ENCODE results near the gene ACOXL.

Gene ACOXL

GRCh38 chr2:111017909-111018308 is 285.5 kb downstream of the ACOXL start:
- Mint-ChIP-seq H3K36me3 (ENCODE audit: low read depth) (no peaks in the 10 kb centered on the region), H3K4me3 (no peak overlapping the region), H3K27ac (no peak overlapping the region), H3K4me1 (ENCODE audit: low read depth) (peaks cover 2% of the 10 kb centered on the region), H3K27me3 (ENCODE audit: low read depth) (peaks cover 8% of the 10 kb centered on the region), H3K9me3 (no peaks in the 10 kb centered on the region)
- no peak for DNase-seq (ENCODE audit: low spot score)

GRCh38 chr2:111019381-111019780 is 287.0 kb downstream of the ACOXL start:
- no peak overlapping the region for H3K27ac Mint-ChIP-seq
- H3K36me3 Mint-ChIP-seq (ENCODE audit: low read depth), result no peaks in the 10 kb centered on the region
- DNase-seq (ENCODE audit: low spot score), result no peak
- peaks cover 2% of the 10 kb centered on the region for H3K4me1 Mint-ChIP-seq (ENCODE audit: low read depth)
- H3K9me3 Mint-ChIP-seq, result no peaks in the 10 kb centered on the region
- peaks cover 6% of the 10 kb centered on the region for H3K27me3 Mint-ChIP-seq (ENCODE audit: low read depth)
- H3K4me3 Mint-ChIP-seq, result no peak overlapping the region

GRCh38 chr2:111022633-111023032 is 290.3 kb downstream of the ACOXL start:
- no peak for DNase-seq (ENCODE audit: low spot score)
- peaks cover 15% of the 10 kb centered on the region for H3K27me3 Mint-ChIP-seq (ENCODE audit: low read depth)
- no peaks in the 10 kb centered on the region for H3K9me3 Mint-ChIP-seq
- no peak overlapping the region for H3K4me3 Mint-ChIP-seq
- H3K27ac Mint-ChIP-seq, result no peak overlapping the region
- no peaks in the 10 kb centered on the region for H3K36me3 Mint-ChIP-seq (ENCODE audit: low read depth)
- peaks cover 3% of the 10 kb centered on the region for H3K4me1 Mint-ChIP-seq (ENCODE audit: low read depth)

- no peak for DNase-seq (ENCODE audit: low spot score)
- Mint-ChIP-seq H3K27me3 (ENCODE audit: low read depth) (peaks cover 15% of the 10 kb centered on the region), H3K27ac (no peak overlapping the region), H3K9me3 (no peaks in the 10 kb centered on the region), H3K4me3 (no peak overlapping the region), H3K4me1 (ENCODE audit: low read depth) (peaks cover 3% of the 10 kb centered on the region), H3K36me3 (ENCODE audit: low read depth) (no peaks in the 10 kb centered on the region)
Measured at GRCh38 chr2:111024496-111024895, 292.1 kb downstream of the ACOXL start.

GRCh38 chr2:111025288-111025687 is 292.9 kb downstream of the ACOXL start:
- H3K27me3 Mint-ChIP-seq (ENCODE audit: low read depth), result peaks cover 17% of the 10 kb centered on the region
- DNase-seq (ENCODE audit: low spot score), result no peak
- H3K27ac Mint-ChIP-seq, result no peak overlapping the region
- H3K36me3 Mint-ChIP-seq (ENCODE audit: low read depth), result no peaks in the 10 kb centered on the region
- peaks cover 5% of the 10 kb centered on the region for H3K4me1 Mint-ChIP-seq (ENCODE audit: low read depth)
- no peak overlapping the region for H3K4me3 Mint-ChIP-seq
- no peaks in the 10 kb centered on the region for H3K9me3 Mint-ChIP-seq

- Mint-ChIP-seq H3K27me3 (ENCODE audit: low read depth) (peaks cover 40% of the 10 kb centered on the region), H3K36me3 (ENCODE audit: low read depth) (peaks cover 1% of the 10 kb centered on the region), H3K4me3 (no peak overlapping the region), H3K9me3 (no peaks in the 10 kb centered on the region), H3K27ac (no peak overlapping the region), H3K4me1 (ENCODE audit: low read depth) (peaks cover 9% of the 10 kb centered on the region)
- DNase-seq (ENCODE audit: low spot score), result no peak
Measured at GRCh38 chr2:111028720-111029119, 296.3 kb downstream of the ACOXL start.

GRCh38 chr2:111029181-111029927 is 297.0 kb downstream of the ACOXL start:
- Mint-ChIP-seq H3K27me3 (ENCODE audit: low read depth) (peaks cover 43% of the 10 kb centered on the region), H3K4me3 (no peak overlapping the region), H3K27ac (no peak overlapping the region)

GRCh38 chr2:111030260-111030891 is 298.0 kb downstream of the ACOXL start:
- Mint-ChIP-seq H3K36me3 (ENCODE audit: low read depth) (peaks cover 1% of the 10 kb centered on the region), H3K9me3 (no peaks in the 10 kb centered on the region), H3K4me3 (no peak overlapping the region), H3K4me1 (ENCODE audit: low read depth) (peaks cover 9% of the 10 kb centered on the region), H3K27ac (no peak overlapping the region), H3K27me3 (ENCODE audit: low read depth) (peaks cover 47% of the 10 kb centered on the region)
- no peak for DNase-seq (ENCODE audit: low spot score)

More at GRCh38 chr2:111029181-111029927, 297.0 kb downstream of the ACOXL start:
- Mint-ChIP-seq H3K36me3 (ENCODE audit: low read depth) (peaks cover 1% of the 10 kb centered on the region), H3K4me1 (ENCODE audit: low read depth) (peaks cover 9% of the 10 kb centered on the region), H3K9me3 (no peaks in the 10 kb centered on the region)
- DNase-seq (ENCODE audit: low spot score), result no peak

- Mint-ChIP-seq H3K4me1 (ENCODE audit: low read depth) (peaks cover 7% of the 10 kb centered on the region), H3K27me3 (ENCODE audit: low read depth) (peaks cover 50% of the 10 kb centered on the region), H3K36me3 (ENCODE audit: low read depth) (peaks cover 1% of the 10 kb centered on the region), H3K4me3 (no peak overlapping the region), H3K9me3 (no peaks in the 10 kb centered on the region), H3K27ac (no peak overlapping the region)
- no peak for DNase-seq (ENCODE audit: low spot score)
Measured at GRCh38 chr2:111030945-111031344, 298.6 kb downstream of the ACOXL start.

- H3K4me1 Mint-ChIP-seq (ENCODE audit: low read depth), result peaks cover 7% of the 10 kb centered on the region
- no peak overlapping the region for H3K4me3 Mint-ChIP-seq
- DNase-seq (ENCODE audit: low spot score), result no peak
- peaks cover 49% of the 10 kb centered on the region for H3K27me3 Mint-ChIP-seq (ENCODE audit: low read depth)
- no peak overlapping the region for H3K27ac Mint-ChIP-seq
- H3K9me3 Mint-ChIP-seq, result no peaks in the 10 kb centered on the region
- H3K36me3 Mint-ChIP-seq (ENCODE audit: low read depth), result peaks cover 1% of the 10 kb centered on the region
Measured at GRCh38 chr2:111031546-111032478, 299.4 kb downstream of the ACOXL start.

GRCh38 chr2:111032721-111033429 is 300.5 kb downstream of the ACOXL start:
- no peaks in the 10 kb centered on the region for H3K9me3 Mint-ChIP-seq
- H3K27ac Mint-ChIP-seq, result no peak overlapping the region
- peaks cover 1% of the 10 kb centered on the region for H3K36me3 Mint-ChIP-seq (ENCODE audit: low read depth)
- DNase-seq (ENCODE audit: low spot score), result no peak
- peaks cover 7% of the 10 kb centered on the region for H3K4me1 Mint-ChIP-seq (ENCODE audit: low read depth)
- H3K27me3 Mint-ChIP-seq (ENCODE audit: low read depth), result peaks cover 49% of the 10 kb centered on the region
- H3K4me3 Mint-ChIP-seq, result no peak overlapping the region

GRCh38 chr2:111034146-111034545 is 301.8 kb downstream of the ACOXL start:
- peaks cover 7% of the 10 kb centered on the region for H3K4me1 Mint-ChIP-seq (ENCODE audit: low read depth)

GRCh38 chr2:111034606-111035005 is 302.2 kb downstream of the ACOXL start:
- no peak overlapping the region for H3K4me3 Mint-ChIP-seq
- H3K36me3 Mint-ChIP-seq (ENCODE audit: low read depth), result peaks cover 1% of the 10 kb centered on the region
- H3K27me3 Mint-ChIP-seq (ENCODE audit: low read depth), result peaks cover 53% of the 10 kb centered on the region
- DNase-seq (ENCODE audit: low spot score), result no peak
- no peaks in the 10 kb centered on the region for H3K9me3 Mint-ChIP-seq
- H3K27ac Mint-ChIP-seq, result no peak overlapping the region
- H3K4me1 Mint-ChIP-seq (ENCODE audit: low read depth), result peaks cover 7% of the 10 kb centered on the region

More at GRCh38 chr2:111034146-111034545, 301.8 kb downstream of the ACOXL start:
- Mint-ChIP-seq H3K36me3 (ENCODE audit: low read depth) (peaks cover 1% of the 10 kb centered on the region), H3K4me3 (no peak overlapping the region), H3K9me3 (no peaks in the 10 kb centered on the region), H3K27me3 (ENCODE audit: low read depth) (peaks cover 51% of the 10 kb centered on the region), H3K27ac (no peak overlapping the region)
- no peak for DNase-seq (ENCODE audit: low spot score)
